ENCODE measurements around the gene KRTAP15-1. TPM values are rescaled to one million over a fixed set of nuclear protein-coding genes. Genes with fewer than 3 reads are reported as not detected.

KRTAP15-1 gene
- total RNA-seq = not detected

- DNase-seq (ENCODE audit: low spot score) = no peak
Measured at GRCh38 chr21:30439975-30440374, at the start of gene KRTAP15-1. Gene KRTAP15-1 (plus strand): TSS chr21:30440275. CDS start chr21:30440328, 53 bp downstream.

- DNase-seq (ENCODE audit: low spot score) = no peak
Measured at GRCh38 chr21:30391492-30392025, 48.5 kb upstream of the KRTAP15-1 start.

- no peak for DNase-seq (ENCODE audit: low spot score)
Measured at GRCh38 chr21:30395731-30396130, 44.3 kb upstream of the KRTAP15-1 start, which contains the start of gene KRTAP13-1. Gene KRTAP13-1 (plus strand): TSS chr21:30396031. CDS start chr21:30396087, 56 bp downstream.

- DNase-seq (ENCODE audit: low spot score) = no peak
Measured at GRCh38 chr21:30408782-30409494, 31.1 kb upstream of the KRTAP15-1 start.

- DNase-seq (ENCODE audit: low spot score) = no peak
Measured at GRCh38 chr21:30415993-30416392, 24.1 kb upstream of the KRTAP15-1 start.

GRCh38 chr21:30425826-30426225 lies 14.2 kb upstream of the KRTAP15-1 start, which contains the start of gene KRTAP13-3:
Gene KRTAP13-3 (minus strand): TSS chr21:30425926. CDS start chr21:30425912, 14 bp downstream.
- no peak for DNase-seq (ENCODE audit: low spot score)

GRCh38 chr21:30426731-30427130 lies 13.3 kb upstream of the KRTAP15-1 start:
- no peak for DNase-seq (ENCODE audit: low spot score)

- DNase-seq (ENCODE audit: low spot score) = no peak
Measured at GRCh38 chr21:30430170-30430655, 9.9 kb upstream of the KRTAP15-1 start, which contains the start of gene KRTAP13-4. Gene KRTAP13-4 (plus strand): TSS chr21:30430220. CDS start chr21:30430276, 56 bp downstream.

GRCh38 chr21:30434033-30434631 lies 5.9 kb upstream of the KRTAP15-1 start:
- DNase-seq (ENCODE audit: low spot score) = no peak

GRCh38 chr21:30437010-30437565 lies 3.0 kb upstream of the KRTAP15-1 start:
- no peak for DNase-seq (ENCODE audit: low spot score)

GRCh38 chr21:30443226-30443625 lies 3.2 kb downstream of the KRTAP15-1 start:
- no peak for DNase-seq (ENCODE audit: low spot score)

GRCh38 chr21:30444204-30444603 lies 4.1 kb downstream of the KRTAP15-1 start:
- DNase-seq (ENCODE audit: low spot score) = no peak

- no peak for DNase-seq (ENCODE audit: low spot score)
Measured at GRCh38 chr21:30447056-30447455, 7.0 kb downstream of the KRTAP15-1 start.

GRCh38 chr21:30448514-30448913 lies 8.4 kb downstream of the KRTAP15-1 start:
- no peak for DNase-seq (ENCODE audit: low spot score)

- no peak for DNase-seq (ENCODE audit: low spot score)
Measured at GRCh38 chr21:30463713-30464112, 23.6 kb downstream of the KRTAP15-1 start.

GRCh38 chr21:30468900-30469714 lies 29.0 kb downstream of the KRTAP15-1 start:
- DNase-seq (ENCODE audit: low spot score) = no peak

- DNase-seq (ENCODE audit: low spot score) = no peak
Measured at GRCh38 chr21:30478004-30478403, 37.9 kb downstream of the KRTAP15-1 start.

- no peak for DNase-seq (ENCODE audit: low spot score)
Measured at GRCh38 chr21:30479259-30479658, 39.2 kb downstream of the KRTAP15-1 start.

GRCh38 chr21:30480145-30480544 lies 40.1 kb downstream of the KRTAP15-1 start, which contains the start of gene KRTAP19-1:
Gene KRTAP19-1 (minus strand): TSS chr21:30480367. CDS start chr21:30480317, 50 bp downstream.
- no peak for DNase-seq (ENCODE audit: low spot score)

- DNase-seq (ENCODE audit: low spot score) = no peak
Measured at GRCh38 chr21:30482130-30482529, 42.1 kb downstream of the KRTAP15-1 start.

GRCh38 chr21:30486180-30486579 lies 46.1 kb downstream of the KRTAP15-1 start:
- no peak for DNase-seq (ENCODE audit: low spot score)
